Neural progenitor cell (in vitro differentiated cells): ENCODE data around the gene FBLN2. TPM values are rescaled to one million over a fixed set of nuclear protein-coding genes. Genes with fewer than 3 reads are reported as not detected.

Source experiments
- DNase-seq: peaks from one replicate; pipeline ENCODE4 v3.0.0-alpha.2; 2016; ENCODE audit warnings: low spot score
- H2AFZ ChIP-seq: fragments of 200-600 bp; sonication (generic); replicated peaks from 2 replicates; pipeline ENCODE4 v1.6.1; 2016; ENCODE audit warnings: antibody characterized with exemption
- H3F3A ChIP-seq: fragments of 200-600 bp; sonication (generic); 2 replicates; pipeline ENCODE4 v1.6.1; 2016; ENCODE audit warnings: antibody characterized with exemption, low read depth
- H3K27ac ChIP-seq: fragments of 200-600 bp; sonication (generic); 2 replicates; pipeline ENCODE4 v1.5.1; 2016; ENCODE audit warnings: mild to moderate bottlenecking
- H3K27me3 ChIP-seq: fragments of 200-600 bp; sonication (generic); 2 replicates; pipeline ENCODE4 v1.6.1; 2016; ENCODE audit warnings: mild to moderate bottlenecking, moderate library complexity
- H3K36me3 ChIP-seq: fragments of 200-600 bp; sonication (generic); 2 replicates; pipeline ENCODE4 v1.5.1; 2016
- H3K4me1 ChIP-seq: fragments of 200-600 bp; sonication (generic); 2 replicates; pipeline ENCODE4 v1.6.1; 2016; ENCODE audit warnings: mixed run types
- H3K4me2 ChIP-seq: fragments of 200-600 bp; sonication (generic); 2 replicates; pipeline ENCODE4 v1.6.1; 2016
- H3K4me3 ChIP-seq: fragments of 200-600 bp; sonication (generic); 2 replicates; pipeline ENCODE4 v1.5.1; 2016
- H3K79me2 ChIP-seq: fragments of 200-600 bp; sonication (generic); 2 replicates; pipeline ENCODE4 v1.6.1; 2016; ENCODE audit warnings: low read depth
- H3K9ac ChIP-seq: fragments of 200-600 bp; sonication (generic); 2 replicates; pipeline ENCODE4 v1.6.1; 2016
- H3K9me3 ChIP-seq: fragments of 200-600 bp; sonication (generic); 2 replicates; pipeline ENCODE4 v1.5.1; 2016; ENCODE audit warnings: low read depth
- H4K20me1 ChIP-seq: fragments of 200-600 bp; sonication (generic); 2 replicates; pipeline ENCODE4 v1.6.1; 2016; ENCODE audit warnings: low read depth
- H3K27ac Mint-ChIP-seq: 3 replicates; pipeline ENCODE4 v1.8.0; 2021; ENCODE audit warnings: mixed read lengths
- H3K27me3 Mint-ChIP-seq: 2 replicates; pipeline ENCODE4 v1.8.0; 2022; ENCODE audit warnings: low read depth, mild to moderate bottlenecking, inconsistent platforms, moderate library complexity, mixed read lengths; ENCODE audit not compliant: insufficient read depth
- H3K36me3 Mint-ChIP-seq: 3 replicates; pipeline ENCODE4 v1.8.0; 2021; ENCODE audit warnings: mixed read lengths
- H3K4me1 Mint-ChIP-seq: 3 replicates; pipeline ENCODE4 v1.8.0; 2021; ENCODE audit warnings: mixed read lengths
- H3K4me3 Mint-ChIP-seq: 3 replicates; pipeline ENCODE4 v1.8.0; 2021; ENCODE audit warnings: mild to moderate bottlenecking, moderate library complexity, mixed read lengths
- H3K9me3 Mint-ChIP-seq: 3 replicates; pipeline ENCODE4 v1.8.0; 2020; ENCODE audit warnings: mixed read lengths
- CTCF ChIP-seq: fragments of 200-600 bp; sonication (generic); IDR thresholded peaks from 2 replicates; pipeline ENCODE4 v1.5.1; 2017; ENCODE audit warnings: antibody characterized with exemption, mild to moderate bottlenecking
- EZH2 ChIP-seq: fragments of 200-600 bp; sonication (generic); IDR thresholded peaks from 2 replicates; pipeline ENCODE4 v1.6.1; 2017; ENCODE audit warnings: antibody characterized with exemption, mild to moderate bottlenecking, moderate library complexity
- EZH2phosphoT487 ChIP-seq: fragments of 200-600 bp; sonication (generic); IDR thresholded peaks from 2 replicates; pipeline ENCODE4 v1.6.1; 2017; ENCODE audit warnings: antibody characterized with exemption
- total RNA-seq: library from RNA; depleted of rRNA; stranded (reverse); fragments of >200 nt; gene quantifications from 2 replicates; pipeline ENCODE4 v1.2.3, GENCODE V29; 2015; ENCODE audit warnings: low replicate concordance

The FBLN2 gene
- total RNA-seq, 1 donor from 2014 or later, result 15.9 TPM

GRCh38 chr3:13556917-13557316 lies 8.0 kb downstream of the FBLN2 start:
- peaks cover 15% of the 10 kb centered on the region for H3K4me1 ChIP-seq
- H3K36me3 ChIP-seq, result no peaks in the 10 kb centered on the region
- H3K9me3 Mint-ChIP-seq, result no peaks in the 10 kb centered on the region
- H3F3A ChIP-seq, result no peaks in the 10 kb centered on the region
- peak overlapping the region; percentile 79 for H3K27ac Mint-ChIP-seq
- no peaks in the 10 kb centered on the region for H3K27me3 ChIP-seq
- no peak overlapping the region for H3K27ac ChIP-seq
- no peak overlapping the region for H3K4me3 ChIP-seq
- peak overlapping the region; percentile 35 for H3K4me2 ChIP-seq
- no peaks in the 10 kb centered on the region for H3K36me3 Mint-ChIP-seq
- H3K4me3 Mint-ChIP-seq, result peak overlapping the region; percentile 66
- H3K4me1 Mint-ChIP-seq, result peaks cover 62% of the 10 kb centered on the region
- TF ChIP-seq CTCF (no peak), EZH2 (no peak)
- H4K20me1 ChIP-seq, result no peaks in the 10 kb centered on the region
- H2AFZ ChIP-seq, result no peak overlapping the region
- no peaks in the 10 kb centered on the region for H3K9me3 ChIP-seq
- H3K9ac ChIP-seq, result no peak overlapping the region
- H3K27me3 Mint-ChIP-seq, result peaks cover 14% of the 10 kb centered on the region
- DNase-seq, result peak; percentile 50
- no peaks in the 10 kb centered on the region for H3K79me2 ChIP-seq

DNA sequence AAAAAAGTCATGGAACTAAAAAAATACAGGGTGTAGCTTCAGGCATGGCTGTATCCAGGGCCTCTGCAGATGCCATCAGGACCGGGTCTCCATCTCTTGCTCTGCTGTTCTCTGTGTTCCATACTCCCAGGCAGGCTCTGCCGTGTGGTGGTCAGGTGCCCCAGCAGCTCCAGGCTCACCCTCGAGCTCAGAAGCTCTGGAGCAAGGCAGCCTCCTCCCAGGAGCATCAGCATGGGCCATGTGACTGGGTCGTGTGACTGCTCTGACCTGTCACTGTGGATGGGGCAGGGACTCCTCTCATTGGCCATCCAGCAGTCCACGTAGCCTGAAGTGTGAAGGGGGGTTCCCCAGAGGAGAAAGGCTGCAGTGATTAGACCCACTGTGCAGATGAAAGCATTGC lies 8.5 kb downstream of the FBLN2 start:
- DNase-seq, result no peak
- Histone ChIP-seq H3K4me3 (no peak overlapping the region), H3K27ac (no peak overlapping the region), H3K79me2 (no peaks in the 10 kb centered on the region), H3K27me3 (no peaks in the 10 kb centered on the region), H3K9me3 (no peaks in the 10 kb centered on the region), H3K4me2 (no peak overlapping the region), H3K36me3 (no peaks in the 10 kb centered on the region), H3F3A (no peaks in the 10 kb centered on the region), H3K9ac (no peak overlapping the region), H4K20me1 (no peaks in the 10 kb centered on the region), H2AFZ (no peak overlapping the region), H3K4me1 (peaks cover 15% of the 10 kb centered on the region)
- H3K27ac Mint-ChIP-seq, result no peak overlapping the region
- no peak for TF ChIP-seq EZH2
- TF ChIP-seq CTCF, result no peak
- TF ChIP-seq EZH2phosphoT487, result no peak
- H3K36me3 Mint-ChIP-seq, result no peaks in the 10 kb centered on the region
- peaks cover 13% of the 10 kb centered on the region for H3K27me3 Mint-ChIP-seq
- no peaks in the 10 kb centered on the region for H3K9me3 Mint-ChIP-seq
- peaks cover 58% of the 10 kb centered on the region for H3K4me1 Mint-ChIP-seq
- H3K4me3 Mint-ChIP-seq, result peak overlapping the region; percentile 66

DNA sequence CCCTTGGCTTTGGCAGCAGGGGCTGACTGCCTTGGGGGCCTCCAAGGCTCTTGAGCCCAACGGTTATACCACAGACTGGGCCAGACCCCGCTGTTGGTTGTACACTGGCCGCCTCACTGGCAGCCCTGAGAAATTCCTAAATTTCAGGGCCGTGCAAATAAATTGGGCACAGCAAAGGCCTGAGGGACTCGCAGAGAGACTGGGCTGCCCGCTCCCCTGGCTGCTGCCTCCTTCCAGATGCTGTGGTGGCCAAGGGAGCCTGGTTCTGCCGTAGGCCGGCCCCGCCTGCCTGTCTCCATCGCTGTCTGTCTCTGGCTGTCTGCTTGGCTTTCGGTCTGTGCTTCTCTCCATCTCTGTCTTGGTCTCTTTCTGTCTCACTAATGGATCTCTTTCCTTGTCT lies 9.0 kb downstream of the FBLN2 start:
- no peak for TF ChIP-seq CTCF
- no peak for TF ChIP-seq EZH2
- no peak for TF ChIP-seq EZH2phosphoT487
- no peak overlapping the region for H3K27ac ChIP-seq
- H3K9ac ChIP-seq, result no peak overlapping the region
- H3K36me3 ChIP-seq, result no peaks in the 10 kb centered on the region
- H3K27me3 ChIP-seq, result no peaks in the 10 kb centered on the region
- Mint-ChIP-seq H3K27me3 (peaks cover 11% of the 10 kb centered on the region), H3K4me3 (no peak overlapping the region), H3K36me3 (no peaks in the 10 kb centered on the region), H3K4me1 (peaks cover 58% of the 10 kb centered on the region), H3K9me3 (no peaks in the 10 kb centered on the region), H3K27ac (peak overlapping the region; percentile 1)
- no peak overlapping the region for H3K4me3 ChIP-seq
- no peak overlapping the region for H3K4me2 ChIP-seq
- no peaks in the 10 kb centered on the region for H4K20me1 ChIP-seq
- DNase-seq, result no peak
- H2AFZ ChIP-seq, result no peak overlapping the region
- H3F3A ChIP-seq, result no peaks in the 10 kb centered on the region
- H3K79me2 ChIP-seq, result no peaks in the 10 kb centered on the region
- peaks cover 15% of the 10 kb centered on the region for H3K4me1 ChIP-seq
- H3K9me3 ChIP-seq, result no peaks in the 10 kb centered on the region
